ENCODE data around the gene TIMELESS. TPM values are rescaled to one million over a fixed set of nuclear protein-coding genes. Genes with fewer than 3 reads are reported as not detected.

Gene TIMELESS
- total RNA-seq, 2 donors from 2014 or later = 29.8 to 80.6 TPM

- Mint-ChIP-seq H3K36me3 (no peaks in the 10 kb centered on the region), H3K9me3 (no peaks in the 10 kb centered on the region), H3K27ac (no peak overlapping the region), H3K4me3 (no peak overlapping the region), H3K4me1 (ENCODE audit: low read depth in 2 of 2) (peaks cover 10 to 13% of the 10 kb centered on the region in 2 donors), H3K27me3 (no peaks in the 10 kb centered on the region)
- ATAC-seq = no peak
- DNase-seq (ENCODE audit: low spot score) = no peak
These were observed 30.4 kb upstream of the TIMELESS start for GRCh38 chr12:56479625-56480024.

GRCh38 chr12:56477521-56478225 lies 28.4 kb upstream of the TIMELESS start:
- no peak overlapping the region for H3K4me3 Mint-ChIP-seq
- no peaks in the 10 kb centered on the region for H3K27me3 Mint-ChIP-seq
- no peak for DNase-seq (ENCODE audit: low spot score)
- ATAC-seq = peak in 1 of 2 donors; percentile 12
- H3K36me3 Mint-ChIP-seq = no peaks in the 10 kb centered on the region
- peaks cover 10 to 13% of the 10 kb centered on the region in 2 donors for H3K4me1 Mint-ChIP-seq (ENCODE audit: low read depth in 2 of 2)
- peak overlapping the region in 1 of 2 donors; percentile 73 for H3K27ac Mint-ChIP-seq
- H3K9me3 Mint-ChIP-seq = no peaks in the 10 kb centered on the region

- DNase-seq (ENCODE audit: low spot score) (no peak), ATAC-seq (peak; percentile 32 to 34)
- H3K9me3 Mint-ChIP-seq = no peaks in the 10 kb centered on the region
- H3K4me3 Mint-ChIP-seq = no peak overlapping the region
- H3K27me3 Mint-ChIP-seq = no peaks in the 10 kb centered on the region
- H3K36me3 Mint-ChIP-seq = no peaks in the 10 kb centered on the region
- H3K4me1 Mint-ChIP-seq (ENCODE audit: low read depth in 2 of 2) = peaks cover 10 to 13% of the 10 kb centered on the region in 2 donors
- H3K27ac Mint-ChIP-seq = peak overlapping the region in 1 of 2 donors; percentile 73
These were observed 27.8 kb upstream of the TIMELESS start for GRCh38 chr12:56476972-56477432.

- Mint-ChIP-seq H3K9me3 (no peaks in the 10 kb centered on the region), H3K27me3 (no peaks in the 10 kb centered on the region), H3K4me3 (no peak overlapping the region), H3K27ac (peak overlapping the region in 1 of 2 donors; percentile 42), H3K4me1 (ENCODE audit: low read depth in 2 of 2) (peaks cover 10 to 13% of the 10 kb centered on the region in 2 donors), H3K36me3 (no peaks in the 10 kb centered on the region)
- no peak for ATAC-seq
- DNase-seq (ENCODE audit: low spot score) = no peak
These were observed 26.9 kb upstream of the TIMELESS start for GRCh38 chr12:56476143-56476542.

GRCh38 chr12:56474389-56474788 lies 25.2 kb upstream of the TIMELESS start:
- Mint-ChIP-seq H3K4me3 (no peak overlapping the region), H3K27ac (no peak overlapping the region), H3K9me3 (no peaks in the 10 kb centered on the region), H3K36me3 (no peaks in the 10 kb centered on the region), H3K27me3 (no peaks in the 10 kb centered on the region), H3K4me1 (ENCODE audit: low read depth in 2 of 2) (peaks cover 7 to 17% of the 10 kb centered on the region in 2 donors)
- DNase-seq (ENCODE audit: low spot score) (no peak), ATAC-seq (no peak)

GRCh38 chr12:56469007-56469930 lies 20.0 kb upstream of the TIMELESS start:
- ATAC-seq = no peak
- peak overlapping the region; percentile 91 to 93 for H3K27ac Mint-ChIP-seq

GRCh38 chr12:56468216-56469006 lies 19.2 kb upstream of the TIMELESS start, which contains the start of gene SPRYD4:
Gene SPRYD4, plus strand, starts transcription at chr12:56468578. Its CDS starts 14 bp downstream, at chr12:56468592.
- Mint-ChIP-seq H3K4me1 (ENCODE audit: low read depth in 2 of 2) (peaks cover 13 to 22% of the 10 kb centered on the region in 2 donors), H3K27ac (peak within 1 kb of the TSS; percentile 91 to 93), H3K36me3 (peaks cover 6% of the 10 kb centered on the region), H3K4me3 (peak within 1 kb of the TSS; percentile 97), H3K9me3 (no peaks in the 10 kb centered on the region), H3K27me3 (no peaks in the 10 kb centered on the region)
- ATAC-seq = peak; percentile 99 to 100
- DNase-seq (ENCODE audit: low spot score) = peak; percentile 95

More at GRCh38 chr12:56469007-56469930, 20.0 kb upstream of the TIMELESS start:
- H3K36me3 Mint-ChIP-seq = peaks cover 6% of the 10 kb centered on the region
- H3K4me3 Mint-ChIP-seq = peak overlapping the region; percentile 97
- H3K4me1 Mint-ChIP-seq (ENCODE audit: low read depth in 2 of 2) = peaks cover 13 to 20% of the 10 kb centered on the region in 2 donors
- no peaks in the 10 kb centered on the region for H3K9me3 Mint-ChIP-seq
- H3K27me3 Mint-ChIP-seq = no peaks in the 10 kb centered on the region
- no peak for DNase-seq (ENCODE audit: low spot score)

- Mint-ChIP-seq H3K4me3 (no peak overlapping the region), H3K36me3 (no peaks in the 10 kb centered on the region), H3K9me3 (no peaks in the 10 kb centered on the region), H3K27ac (no peak overlapping the region), H3K27me3 (no peaks in the 10 kb centered on the region), H3K4me1 (ENCODE audit: low read depth in 2 of 2) (peaks cover 0 to 7% of the 10 kb centered on the region in 2 donors)
- ATAC-seq = no peak
- DNase-seq (ENCODE audit: low spot score) = no peak
These were observed 13.3 kb upstream of the TIMELESS start for GRCh38 chr12:56462565-56462964.

GRCh38 chr12:56461235-56462159 lies 12.3 kb upstream of the TIMELESS start:
- no peak overlapping the region for H3K4me3 Mint-ChIP-seq
- H3K27me3 Mint-ChIP-seq = no peaks in the 10 kb centered on the region
- H3K27ac Mint-ChIP-seq = no peak overlapping the region
- no peaks in the 10 kb centered on the region for H3K9me3 Mint-ChIP-seq
- DNase-seq (ENCODE audit: low spot score) = no peak
- H3K4me1 Mint-ChIP-seq (ENCODE audit: low read depth in 2 of 2) = peaks cover 0 to 4% of the 10 kb centered on the region in 2 donors
- H3K36me3 Mint-ChIP-seq = no peaks in the 10 kb centered on the region
- no peak for ATAC-seq

GRCh38 chr12:56457817-56458216 lies 8.6 kb upstream of the TIMELESS start:
- Mint-ChIP-seq H3K36me3 (no peaks in the 10 kb centered on the region), H3K4me1 (ENCODE audit: low read depth in 2 of 2) (no peaks in the 10 kb centered on the region), H3K4me3 (no peak overlapping the region), H3K27me3 (peaks cover 0 to 3% of the 10 kb centered on the region in 2 donors), H3K27ac (no peak overlapping the region), H3K9me3 (no peaks in the 10 kb centered on the region)
- ATAC-seq (no peak), DNase-seq (ENCODE audit: low spot score) (no peak)

- peaks cover 0 to 3% of the 10 kb centered on the region in 2 donors for H3K27me3 Mint-ChIP-seq
- no peak within 1 kb of the TSS for H3K27ac Mint-ChIP-seq
- peaks cover 7% of the 10 kb centered on the region in 2 donors for H3K4me1 Mint-ChIP-seq (ENCODE audit: low read depth in 2 of 2)
- ATAC-seq (no peak), DNase-seq (ENCODE audit: low spot score) (no peak)
- no peak within 1 kb of the TSS for H3K4me3 Mint-ChIP-seq
- H3K36me3 Mint-ChIP-seq = no peaks in the 10 kb centered on the region
- no peaks in the 10 kb centered on the region for H3K9me3 Mint-ChIP-seq
These were observed 5.3 kb upstream of the TIMELESS start, which contains the start of gene MIP for GRCh38 chr12:56454557-56454956. Gene MIP, minus strand, starts transcription at chr12:56454657. Its CDS starts 44 bp downstream, at chr12:56454613.

- H3K4me3 Mint-ChIP-seq = no peak overlapping the region
- no peak for DNase-seq (ENCODE audit: low spot score)
- ATAC-seq = no peak
- H3K4me1 Mint-ChIP-seq (ENCODE audit: low read depth in 2 of 2) = peaks cover 17 to 22% of the 10 kb centered on the region in 2 donors
- H3K9me3 Mint-ChIP-seq = no peaks in the 10 kb centered on the region
- H3K27me3 Mint-ChIP-seq = peaks cover 0 to 3% of the 10 kb centered on the region in 2 donors
- peak overlapping the region; percentile 53 to 82 for H3K27ac Mint-ChIP-seq
- no peaks in the 10 kb centered on the region for H3K36me3 Mint-ChIP-seq
These were observed 1.9 kb upstream of the TIMELESS start for GRCh38 chr12:56451147-56451546.
